Stimulated activated CD8-positive, alpha-beta memory T cell treated with anti-CD3 and anti-CD28 coated beads, Interleukin-4, amount 100 ng/mL, for 48 hours (primary cell): ENCODE results near the gene GBE1.
A peak's percentile ranks its signal among the peaks of the same experiment; 100 is the strongest.
"Not testable (repeated sequence)": the region's sequence is repeated elsewhere in the genome, so short reads cannot be mapped to it uniquely, and the experiment has no call there.

Experiments used
- DNase-seq: peaks from one replicate; pipeline ENCODE4 v3.0.0-alpha.2; 2020

Gene GBE1

GRCh38 chr3:81760924-81761903, at the start of gene GBE1:
GBE1 (minus strand) TSS chr3:81761645; CDS start chr3:81761517, 128 bp downstream.
- peak; percentile 90 for DNase-seq

- DNase-seq: no peak
Observed at GRCh38 chr3:81808900-81809299, 47.5 kb upstream of the GBE1 start.

- DNase-seq: no peak
Observed at GRCh38 chr3:81799403-81799802, 38.0 kb upstream of the GBE1 start.

GRCh38 chr3:81793410-81793809, 32.0 kb upstream of the GBE1 start:
- DNase-seq: no peak

- DNase-seq: no peak
Observed at GRCh38 chr3:81790117-81790516, 28.7 kb upstream of the GBE1 start.

GRCh38 chr3:81789691-81790090, 28.2 kb upstream of the GBE1 start:
- DNase-seq: no peak

GRCh38 chr3:81788610-81789009, 27.2 kb upstream of the GBE1 start:
- DNase-seq: no peak

GRCh38 chr3:81788044-81788443, 26.6 kb upstream of the GBE1 start:
- no peak for DNase-seq

- no peak for DNase-seq
Observed at GRCh38 chr3:81782585-81782984, 21.1 kb upstream of the GBE1 start.

- no peak for DNase-seq
Observed at GRCh38 chr3:81778678-81779182, 17.3 kb upstream of the GBE1 start.

GRCh38 chr3:81776643-81777042, 15.2 kb upstream of the GBE1 start:
- DNase-seq: no peak

- DNase-seq: no peak
Observed at GRCh38 chr3:81770710-81771109, 9.3 kb upstream of the GBE1 start.

GRCh38 chr3:81769299-81769698, 7.9 kb upstream of the GBE1 start:
- no peak for DNase-seq

- DNase-seq: not testable (repeated sequence)
Observed at GRCh38 chr3:81767250-81767859, 5.9 kb upstream of the GBE1 start.

GRCh38 chr3:81765400-81765799, 4.0 kb upstream of the GBE1 start:
- no peak for DNase-seq

- no peak for DNase-seq
Observed at GRCh38 chr3:81764665-81765064, 3.2 kb upstream of the GBE1 start.

GRCh38 chr3:81764002-81764401, 2.6 kb upstream of the GBE1 start:
- no peak for DNase-seq

- no peak for DNase-seq
Observed at GRCh38 chr3:81763001-81763400, 1.6 kb upstream of the GBE1 start.

- DNase-seq: no peak
Observed at GRCh38 chr3:81761904-81762580, 597 bp upstream of the GBE1 start.

GRCh38 chr3:81760215-81760614, 1.2 kb downstream of the GBE1 start:
- DNase-seq: no peak

GRCh38 chr3:81758771-81759170, 2.7 kb downstream of the GBE1 start:
- DNase-seq: not testable (repeated sequence)

- no peak for DNase-seq
Observed at GRCh38 chr3:81758275-81758674, 3.2 kb downstream of the GBE1 start.

GRCh38 chr3:81753416-81754027, 7.9 kb downstream of the GBE1 start:
- no peak for DNase-seq
